Fibroblast of lung (primary cell): ENCODE results near the gene CUL3. TPM values are rescaled to one million over a fixed set of nuclear protein-coding genes. Genes with fewer than 3 reads are reported as not detected.
"Not testable (repeated sequence)": the region's sequence is repeated elsewhere in the genome, so short reads cannot be mapped to it uniquely, and the experiment has no call there.

Source experiments
- DNase-seq, 2 donors: peaks; one replicate each; pipeline versions ENCODE4 v3.0.0 to v3.0.0-alpha.2; 2010; ENCODE audit warnings: low read depth in 2 of 2
- H2AFZ ChIP-seq: 2 replicates; pipeline ENCODE4 v1.5.1; 2012; ENCODE audit warnings: low read length, control low read depth, inconsistent platforms
- H3K27ac ChIP-seq: 2 replicates; pipeline ENCODE4 v1.5.1; 2011; ENCODE audit warnings: low read length, control low read depth; ENCODE audit not compliant: insufficient read depth
- H3K27me3 ChIP-seq: 2 replicates; pipeline ENCODE4 v1.5.1; 2011; ENCODE audit warnings: mild to moderate bottlenecking, low read length; ENCODE audit not compliant: control insufficient read depth, insufficient read depth
- H3K36me3 ChIP-seq: 2 replicates; pipeline ENCODE4 v1.5.1; 2011; ENCODE audit warnings: low read length; ENCODE audit not compliant: control insufficient read depth, insufficient read depth
- H3K4me1 ChIP-seq: 2 replicates; pipeline ENCODE4 v1.5.1; 2011; ENCODE audit warnings: low read length; ENCODE audit not compliant: control insufficient read depth, insufficient read depth; ENCODE audit errors: extremely low read depth
- H3K4me2 ChIP-seq: 2 replicates; pipeline ENCODE4 v1.5.1; 2011; ENCODE audit warnings: low read length, control low read depth; ENCODE audit not compliant: insufficient read depth; ENCODE audit errors: extremely low read depth
- H3K4me3 ChIP-seq, 4 experiments: fragments of 200-600 bp in 1 of 4; sonication (generic) in 1 of 4; replicated peaks in 1 of 4; 2 replicates each; pipeline ENCODE4 v1.5.1; 2011 to 2016; ENCODE audit warnings: low read length in 4 of 4, low read depth in 3 of 4, mild to moderate bottlenecking in 3 of 4, control low read depth in 2 of 4, inconsistent platforms in 1 of 4, mixed read lengths in 1 of 4; ENCODE audit not compliant: insufficient read depth in 1 of 4; ENCODE audit errors: control extremely low read depth in 1 of 4
- H3K79me2 ChIP-seq: 2 replicates; pipeline ENCODE4 v1.5.1; 2012; ENCODE audit warnings: mild to moderate bottlenecking, low read length, inconsistent platforms; ENCODE audit not compliant: control insufficient read depth, insufficient read depth
- H3K9ac ChIP-seq: 2 replicates; pipeline ENCODE4 v1.5.1; 2011; ENCODE audit warnings: mild to moderate bottlenecking, low read length, control low read depth; ENCODE audit not compliant: insufficient read depth
- H3K9me3 ChIP-seq: 2 replicates; pipeline ENCODE4 v1.5.1; 2012; ENCODE audit warnings: low read depth, low read length; ENCODE audit not compliant: control insufficient read depth, insufficient read depth
- H4K20me1 ChIP-seq: 2 replicates; pipeline ENCODE4 v1.5.1; 2011; ENCODE audit warnings: low read length; ENCODE audit not compliant: control insufficient read depth, insufficient read depth; ENCODE audit errors: extremely low read depth
- EZH2 ChIP-seq: IDR thresholded peaks from 2 replicates; pipeline ENCODE4 v1.5.1; 2012; ENCODE audit warnings: low read length, control low read depth, mild to moderate bottlenecking; ENCODE audit errors: missing control alignments
- polyA plus RNA-seq, 2 donors: library from polyadenylated mRNA; depleted of rRNA in 1 of 2; stranded (reverse) in 1 of 2; unstranded in 1 of 2; fragments of >200 nt; gene quantifications; 2 replicates each; pipeline ENCODE4 v1.2.1, GENCODE V29; 2011 to 2012; ENCODE audit warnings: missing spikeins in 1 of 2
- total RNA-seq: library from RNA; depleted of rRNA; stranded (reverse); fragments of >200 nt; gene quantifications from 2 replicates; pipeline ENCODE4 v1.2.1, GENCODE V29; 2014
- TF ChIP-seq, protein P1 (sequence below), 2 donors: IDR thresholded peaks in 1 of 2; conservative IDR thresholded peaks in 1 of 2; 1 replicate in 1 of 2; 2 replicates in 1 of 2; pipeline ENCODE4 v1.5.1; 2011 to 2012; ENCODE audit warnings: low read length in 2 of 2, control low read depth in 1 of 2, inconsistent platforms in 1 of 2, low read depth in 1 of 2, mild to moderate bottlenecking in 1 of 2

Gene CUL3
- total and polyA plus RNA-seq, 2 donors (not counting 1 experiment from before 2014, with no cell fraction given): 65.3 to 69.7 TPM

DNA sequence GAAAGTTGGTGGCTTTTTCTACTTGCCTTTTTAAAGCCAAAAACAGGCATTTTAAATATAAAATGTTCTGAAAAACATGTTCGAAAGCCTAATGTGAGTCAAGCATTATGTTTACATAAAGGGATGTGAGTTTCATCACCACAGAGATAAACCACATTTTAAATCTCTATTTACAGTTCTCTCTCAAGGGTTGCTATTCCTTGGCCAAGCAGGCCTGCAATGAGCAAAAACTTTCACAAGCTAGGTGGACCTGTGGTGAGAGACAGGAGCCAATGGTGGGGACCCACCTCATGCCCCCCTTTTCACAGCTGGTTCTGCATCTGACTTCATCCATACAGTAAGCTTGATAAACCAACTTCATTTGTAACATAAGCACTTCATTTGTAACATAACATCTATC lies 65.1 kb downstream of the CUL3 start:
- Histone ChIP-seq H3K4me3 (no peak overlapping the region), H3K36me3 (no peaks in the 10 kb centered on the region), H3K4me2 (peak overlapping the region; percentile 56), H3K9me3 (no peaks in the 10 kb centered on the region), H2AFZ (no peak overlapping the region), H3K9ac (no peak overlapping the region), H3K27me3 (no peaks in the 10 kb centered on the region), H3K79me2 (peaks cover 78% of the 10 kb centered on the region), H3K4me1 (peaks cover 17% of the 10 kb centered on the region), H4K20me1 (no peaks in the 10 kb centered on the region), H3K27ac (peak overlapping the region; percentile 58)
- TF ChIP-seq, protein P1, sequence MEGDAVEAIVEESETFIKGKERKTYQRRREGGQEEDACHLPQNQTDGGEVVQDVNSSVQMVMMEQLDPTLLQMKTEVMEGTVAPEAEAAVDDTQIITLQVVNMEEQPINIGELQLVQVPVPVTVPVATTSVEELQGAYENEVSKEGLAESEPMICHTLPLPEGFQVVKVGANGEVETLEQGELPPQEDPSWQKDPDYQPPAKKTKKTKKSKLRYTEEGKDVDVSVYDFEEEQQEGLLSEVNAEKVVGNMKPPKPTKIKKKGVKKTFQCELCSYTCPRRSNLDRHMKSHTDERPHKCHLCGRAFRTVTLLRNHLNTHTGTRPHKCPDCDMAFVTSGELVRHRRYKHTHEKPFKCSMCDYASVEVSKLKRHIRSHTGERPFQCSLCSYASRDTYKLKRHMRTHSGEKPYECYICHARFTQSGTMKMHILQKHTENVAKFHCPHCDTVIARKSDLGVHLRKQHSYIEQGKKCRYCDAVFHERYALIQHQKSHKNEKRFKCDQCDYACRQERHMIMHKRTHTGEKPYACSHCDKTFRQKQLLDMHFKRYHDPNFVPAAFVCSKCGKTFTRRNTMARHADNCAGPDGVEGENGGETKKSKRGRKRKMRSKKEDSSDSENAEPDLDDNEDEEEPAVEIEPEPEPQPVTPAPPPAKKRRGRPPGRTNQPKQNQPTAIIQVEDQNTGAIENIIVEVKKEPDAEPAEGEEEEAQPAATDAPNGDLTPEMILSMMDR (conservative IDR thresholded peaks at IDR 0.05 in 1 of 2, IDR thresholded peaks at IDR 0.05 in 1 of 2; ENCODE audit: low read depth in 1 of 2, low read length in 2 of 2): no peak
- DNase-seq: peak; percentile 81 to 91

DNA sequence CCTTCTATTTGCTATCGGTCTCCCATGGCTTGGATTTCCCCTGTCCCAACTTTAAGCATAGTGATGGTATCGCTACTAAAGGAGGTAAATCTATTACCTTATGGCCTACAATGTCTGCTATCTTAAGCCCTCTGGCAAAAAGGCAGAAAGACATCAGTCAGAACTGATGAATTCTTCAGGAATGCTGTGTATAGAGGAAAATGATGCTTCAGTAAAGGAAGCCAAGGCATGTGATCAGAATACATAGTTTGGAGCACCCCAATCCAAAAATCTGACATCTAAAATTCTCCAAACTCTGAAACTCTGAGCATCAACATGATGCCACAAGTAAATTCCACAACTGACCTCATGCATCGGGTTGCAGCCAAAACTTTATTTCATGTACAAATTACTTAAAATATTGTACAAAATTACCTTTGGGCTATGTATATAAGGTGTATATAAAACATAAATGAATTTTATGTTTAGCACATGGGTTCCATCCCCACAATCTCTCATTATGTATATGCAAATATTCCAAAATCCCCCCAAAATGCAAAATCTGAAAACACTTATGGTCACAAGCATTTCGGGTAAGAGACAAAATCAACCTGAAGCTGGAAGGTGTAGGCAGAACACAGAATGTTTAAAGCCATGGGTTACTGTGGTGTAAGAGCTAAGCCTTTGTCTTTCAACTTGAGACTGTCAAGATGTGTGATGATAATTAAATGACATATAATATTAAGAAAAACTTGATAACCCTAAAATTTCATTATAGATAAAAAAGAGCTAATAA lies 66.2 kb downstream of the CUL3 start:
- Histone ChIP-seq H3K36me3 (no peaks in the 10 kb centered on the region), H3K9ac (no peak overlapping the region), H3K4me3 (no peak overlapping the region), H3K4me1 (peaks cover 15% of the 10 kb centered on the region), H3K79me2 (peaks cover 74% of the 10 kb centered on the region), H2AFZ (no peak overlapping the region), H3K27me3 (no peaks in the 10 kb centered on the region), H3K4me2 (no peak overlapping the region), H3K9me3 (no peaks in the 10 kb centered on the region), H4K20me1 (no peaks in the 10 kb centered on the region), H3K27ac (no peak overlapping the region)
- no peak for TF ChIP-seq EZH2
- TF ChIP-seq, protein P1 (conservative IDR thresholded peaks at IDR 0.05 in 1 of 2, IDR thresholded peaks at IDR 0.05 in 1 of 2; ENCODE audit: low read depth in 1 of 2, low read length in 2 of 2): no peak
- DNase-seq: peak; percentile 65 to 86

DNA sequence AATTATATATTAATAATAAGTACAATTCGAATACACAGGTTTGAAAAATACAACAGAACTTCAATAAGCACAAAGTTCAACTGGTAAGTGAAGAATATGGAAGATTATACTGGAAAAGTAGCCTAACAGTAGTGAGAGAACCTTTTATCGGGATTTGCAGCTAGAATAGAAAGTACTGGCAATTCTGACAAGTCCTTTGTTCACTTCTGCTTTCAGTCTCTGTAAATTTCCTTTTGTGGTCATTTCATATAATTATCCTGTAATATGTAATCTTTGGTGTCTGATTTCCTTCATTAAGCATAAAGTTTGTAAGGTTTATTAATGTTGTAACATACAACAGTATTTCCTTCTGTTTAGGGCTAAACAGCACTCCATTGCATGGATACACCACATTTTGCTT lies 67.2 kb downstream of the CUL3 start:
- no peak overlapping the region for H3K4me3 ChIP-seq
- H2AFZ ChIP-seq: no peak overlapping the region
- no peak overlapping the region for H3K9ac ChIP-seq
- no peaks in the 10 kb centered on the region for H3K9me3 ChIP-seq
- H3K27me3 ChIP-seq: no peaks in the 10 kb centered on the region
- peaks cover 15% of the 10 kb centered on the region for H3K4me1 ChIP-seq
- H3K79me2 ChIP-seq: peaks cover 68% of the 10 kb centered on the region
- no peak overlapping the region for H3K4me2 ChIP-seq
- no peaks in the 10 kb centered on the region for H4K20me1 ChIP-seq
- no peak overlapping the region for H3K27ac ChIP-seq
- TF ChIP-seq, protein P1 (conservative IDR thresholded peaks at IDR 0.05 in 1 of 2, IDR thresholded peaks at IDR 0.05 in 1 of 2; ENCODE audit: low read depth in 1 of 2, low read length in 2 of 2): no peak
- no peak for TF ChIP-seq EZH2
- no peak for DNase-seq
- H3K36me3 ChIP-seq: no peaks in the 10 kb centered on the region

DNA sequence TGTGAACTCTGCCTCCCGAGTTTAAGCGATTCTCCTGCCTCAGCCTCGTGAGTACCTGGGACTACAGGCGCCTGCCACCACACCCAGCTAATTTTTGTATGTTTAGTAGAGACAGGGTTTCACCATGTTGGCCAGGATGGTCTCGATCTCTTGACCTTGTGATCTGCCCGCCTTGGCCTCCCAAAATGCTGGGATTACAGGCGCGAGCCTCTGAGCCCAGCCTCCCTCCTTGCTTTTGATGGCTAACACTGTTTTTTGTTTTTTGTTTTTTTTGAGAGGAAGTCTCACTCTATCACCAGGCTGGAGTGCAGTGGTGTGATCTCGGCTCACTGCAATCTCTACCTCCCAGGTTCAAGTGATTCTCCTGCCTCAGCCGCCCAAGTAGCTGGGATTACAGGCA lies 68.8 kb downstream of the CUL3 start:
- not testable (repeated sequence) for H2AFZ ChIP-seq, H3K4me2 ChIP-seq, H3K9me3 ChIP-seq, H3K27me3 ChIP-seq, H3K27ac ChIP-seq, H3K36me3 ChIP-seq, DNase-seq, H3K9ac ChIP-seq, H3K4me3 ChIP-seq, H4K20me1 ChIP-seq
- Histone ChIP-seq H3K4me1 (peaks cover 15% of the 10 kb centered on the region), H3K79me2 (peaks cover 57% of the 10 kb centered on the region)
